ENCODE data around the gene CP. TPM values are rescaled to one million over a fixed set of nuclear protein-coding genes. Genes with fewer than 3 reads are reported as not detected.
"Not testable (repeated sequence)": the region's sequence is repeated elsewhere in the genome, so short reads cannot be mapped to it uniquely, and the experiment has no call there.

Gene CP
- total RNA-seq, 1 donor from 2014 or later, result 48.9 TPM

GRCh38 chr3:149226776-149227175 is 5.1 kb upstream of the CP start:
- Histone ChIP-seq H3K36me3 (no peaks in the 10 kb centered on the region), H3K4me1 (peaks cover 25% of the 10 kb centered on the region), H3K9me3 (no peaks in the 10 kb centered on the region), H3K27me3 (ENCODE audit: low read depth) (no peaks in the 10 kb centered on the region), H3K27ac (no peak overlapping the region), H3K4me3 (no peak overlapping the region)
- TF ChIP-seq CTCF (IDR thresholded peaks at IDR 0.05), result no peak
- ATAC-seq (no peak), DNase-seq (no peak)
- intact Hi-C loops (cut with DNase I), result no loop called here

GRCh38 chr3:149224736-149225594 is 3.3 kb upstream of the CP start:
- Histone ChIP-seq H3K27me3 (ENCODE audit: low read depth) (no peaks in the 10 kb centered on the region), H3K27ac (peak overlapping the region; percentile 78), H3K9me3 (no peaks in the 10 kb centered on the region), H3K4me1 (peaks cover 28% of the 10 kb centered on the region), H3K36me3 (no peaks in the 10 kb centered on the region), H3K4me3 (peak overlapping the region; percentile 43)
- intact Hi-C loops (cut with DNase I), result no loop called here
- ATAC-seq, result peak; percentile 96
- no peak for DNase-seq
- no peak for TF ChIP-seq CTCF (IDR thresholded peaks at IDR 0.05)

- H3K4me3 ChIP-seq, result no peak overlapping the region
- intact Hi-C loops (cut with DNase I), result no loop called here
- peaks cover 28% of the 10 kb centered on the region for H3K4me1 ChIP-seq
- no peak overlapping the region for H3K27ac ChIP-seq
- no peaks in the 10 kb centered on the region for H3K9me3 ChIP-seq
- DNase-seq, result no peak
- no peaks in the 10 kb centered on the region for H3K36me3 ChIP-seq
- ATAC-seq, result no peak
- no peak for TF ChIP-seq CTCF (IDR thresholded peaks at IDR 0.05)
- no peaks in the 10 kb centered on the region for H3K27me3 ChIP-seq (ENCODE audit: low read depth)
Measured at GRCh38 chr3:149223461-149223820, 1.8 kb upstream of the CP start.

GRCh38 chr3:149219380-149220121 is 2.1 kb downstream of the CP start:
- H3K4me3 ChIP-seq; ATAC-seq; H3K27ac ChIP-seq; H3K36me3 ChIP-seq; H3K9me3 ChIP-seq; intact Hi-C loops (cut with DNase I); H3K27me3 ChIP-seq (ENCODE audit: low read depth); DNase-seq: not testable (repeated sequence)
- peaks cover 34% of the 10 kb centered on the region for H3K4me1 ChIP-seq

GRCh38 chr3:149217347-149217746 is 4.3 kb downstream of the CP start:
- Histone ChIP-seq H3K27ac (no peak overlapping the region), H3K27me3 (ENCODE audit: low read depth) (no peaks in the 10 kb centered on the region), H3K36me3 (no peaks in the 10 kb centered on the region), H3K4me1 (peaks cover 29% of the 10 kb centered on the region), H3K4me3 (no peak overlapping the region), H3K9me3 (no peaks in the 10 kb centered on the region)
- no peak for TF ChIP-seq CTCF (IDR thresholded peaks at IDR 0.05)
- ATAC-seq, result no peak
- DNase-seq, result no peak
- intact Hi-C loops (cut with DNase I), result no loop called here

All from lower lobe of right lung (tissue), 2 donors.